ENCODE results near the gene WDR86.

DNA sequence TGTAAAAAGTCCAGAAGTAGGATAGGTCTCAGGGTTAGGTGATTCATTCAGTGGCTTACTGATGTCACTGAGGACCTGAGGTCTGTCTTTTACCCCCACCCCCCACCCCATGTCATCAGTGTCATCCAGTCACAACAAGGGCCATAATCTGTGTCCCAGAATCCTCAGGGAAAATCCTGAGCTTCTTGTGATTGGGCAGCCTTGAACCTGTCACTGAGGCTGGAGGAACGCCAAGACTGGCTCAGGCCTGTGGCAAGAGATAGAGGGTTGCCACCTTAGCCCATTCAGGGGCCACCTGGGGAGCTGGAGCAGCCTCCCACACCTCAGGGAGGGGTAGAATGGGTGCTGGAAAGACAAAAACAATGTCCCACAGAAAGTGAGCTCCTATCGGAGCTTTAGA is 38.6 kb downstream of the WDR86 start:
- no peak for TF ChIP-seq CTCF (IDR thresholded peaks at IDR 0.05)
- no peak for TF ChIP-seq POLR2A (IDR thresholded peaks at IDR 0.05)
- TF ChIP-seq POLR2AphosphoS5 (IDR thresholded peaks at IDR 0.05; ENCODE audit: insufficient read depth in 1 of 2, low read depth in 1 of 2), result no peak

Measured in vagina (tissue), 2 donors.